Astrocyte of the spinal cord (primary cell): ENCODE measurements around the gene ZCCHC24.

ENCODE experiments used
- DNase-seq: peaks from one replicate; pipeline ENCODE4 v3.0.0; 2011; ENCODE audit warnings: low read depth, low spot score
- H3K4me3 ChIP-seq: 2 replicates; pipeline ENCODE4 v1.5.1; 2011; ENCODE audit warnings: low read depth, mild to moderate bottlenecking, low read length, moderate library complexity
- CTCF ChIP-seq: IDR thresholded peaks from 2 replicates; pipeline ENCODE4 v1.5.1; 2012; ENCODE audit warnings: low read depth, mild to moderate bottlenecking, low read length, inconsistent platforms
- in situ Hi-C: cut with HindIII; loops from 2 replicates; pipeline ENCODE4 v1.10.0; 2017; ENCODE audit warnings: low sequenced_read_pairs

Gene ZCCHC24

GRCh38 chr10:79372871-79373270, 72.6 kb downstream of the ZCCHC24 start:
- H3K4me3 ChIP-seq, result no peak overlapping the region
- in situ Hi-C loops, result no loop called here
- TF ChIP-seq CTCF, result no peak
- no peak for DNase-seq

GRCh38 chr10:79367426-79368189, 77.8 kb downstream of the ZCCHC24 start:
- in situ Hi-C loops, result no loop called here
- peak; percentile 37 for DNase-seq

GRCh38 chr10:79361726-79362397, 83.6 kb downstream of the ZCCHC24 start:
- H3K4me3 ChIP-seq, result no peak overlapping the region
- in situ Hi-C loops, result no loop called here
- TF ChIP-seq CTCF, result no peak
- no peak for DNase-seq

More at GRCh38 chr10:79367426-79368189, 77.8 kb downstream of the ZCCHC24 start:
- no peak for TF ChIP-seq CTCF
- H3K4me3 ChIP-seq, result no peak overlapping the region

- H3K4me3 ChIP-seq, result no peak overlapping the region
- no peak for TF ChIP-seq CTCF
- DNase-seq, result no peak
- in situ Hi-C loops, result no loop called here
These were observed 84.7 kb downstream of the ZCCHC24 start for GRCh38 chr10:79360499-79361342.

GRCh38 chr10:79359816-79360498, 85.5 kb downstream of the ZCCHC24 start:
- no peak for TF ChIP-seq CTCF
- no peak for DNase-seq
- no peak overlapping the region for H3K4me3 ChIP-seq
- in situ Hi-C loops, result no loop called here

GRCh38 chr10:79358811-79359210, 86.6 kb downstream of the ZCCHC24 start:
- no peak for DNase-seq
- in situ Hi-C loops, result no loop called here
- H3K4me3 ChIP-seq, result no peak overlapping the region
- TF ChIP-seq CTCF, result no peak
